ENCODE measurements around the gene ABLIM3.

DNA sequence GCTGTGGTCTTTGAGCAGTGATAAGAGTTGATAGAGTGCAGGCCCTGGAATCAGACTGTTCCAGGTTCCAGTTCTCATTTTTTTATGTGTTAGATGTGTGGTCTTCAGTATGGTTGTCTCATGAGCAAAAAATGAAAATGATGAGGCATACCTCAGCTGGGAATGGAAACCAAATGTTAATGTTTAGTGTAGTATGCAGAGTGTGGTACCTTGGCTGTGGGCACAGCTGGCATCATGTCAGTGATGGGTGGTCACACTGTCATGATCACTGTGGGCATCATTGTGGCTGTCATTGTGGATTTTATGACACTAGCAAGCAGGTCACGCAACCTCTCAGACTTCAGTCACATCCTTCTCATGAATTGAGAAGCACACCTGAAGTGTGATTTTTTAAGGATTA lies 6.4 kb downstream of the ABLIM3 start:
- TF ChIP-seq POLR2A (IDR thresholded peaks at IDR 0.05; ENCODE audit: low read depth, low read length) (no peak), POLR2AphosphoS5 (IDR thresholded peaks at IDR 0.05; ENCODE audit: low read depth, low read length) (no peak), TAF1 (IDR thresholded peaks at IDR 0.05; ENCODE audit: low read depth, low read length) (no peak), SPI1 (IDR thresholded peaks at IDR 0.05; ENCODE audit: low read depth, low read length) (no peak)
